DLD1 (cell line): ENCODE results near the gene CHRNB4.

Experiments
- in situ Hi-C: cut with HindIII; loops from 2 replicates; pipeline ENCODE4 v1.10.0; 2017; ENCODE audit warnings: low sequenced_read_pairs

The CHRNB4 gene

DNA sequence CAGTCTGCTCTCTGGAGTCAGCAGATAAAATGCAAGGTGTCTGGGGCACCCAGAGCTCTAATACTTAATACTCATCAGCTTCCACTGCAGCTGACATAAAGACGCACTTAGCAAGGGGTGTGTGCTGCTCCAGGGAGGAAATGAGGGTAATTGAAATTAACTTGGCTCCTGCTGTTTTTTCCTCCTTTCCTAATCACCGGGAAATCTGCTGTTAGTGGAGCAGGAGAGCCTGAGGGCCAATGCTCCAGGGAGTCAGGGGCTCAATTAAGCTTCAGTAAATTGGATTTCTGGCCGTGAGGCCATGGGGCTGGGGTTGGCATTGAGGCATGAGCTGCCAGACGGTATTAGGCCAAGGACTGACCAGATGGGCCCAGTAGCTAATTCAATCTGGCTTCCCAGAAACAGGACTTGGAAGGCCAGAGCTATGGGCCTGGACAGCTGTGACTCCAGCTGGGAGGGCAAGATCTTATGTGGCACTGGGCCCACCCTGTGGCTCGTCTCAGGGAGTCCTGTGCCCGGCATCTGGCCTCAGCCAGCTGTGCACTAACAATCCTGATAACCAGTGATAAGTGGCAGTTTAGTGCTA, 30.7 kb upstream of the CHRNB4 start:
- in situ Hi-C loops, result no loop called here

DNA sequence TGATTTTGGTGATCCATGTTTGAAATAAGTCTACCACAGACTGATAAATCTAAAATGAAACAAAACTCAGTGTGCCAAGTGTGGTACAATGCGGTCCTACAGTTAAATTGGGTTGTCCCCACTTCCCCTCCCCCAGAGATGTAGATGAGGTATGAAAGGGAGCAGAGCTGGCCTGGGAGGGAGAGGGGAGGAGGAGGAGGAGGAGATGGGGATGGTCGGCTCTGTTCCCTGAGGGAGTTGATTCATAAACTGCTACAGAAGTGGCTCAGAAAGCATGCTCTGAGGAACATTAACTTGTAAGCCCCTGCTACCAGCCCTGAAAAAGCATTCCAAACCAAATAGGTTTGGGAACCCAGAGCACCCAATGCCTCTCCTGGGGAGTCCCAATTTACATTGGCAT, 28.0 kb upstream of the CHRNB4 start:
- in situ Hi-C loops, result no loop called here

DNA sequence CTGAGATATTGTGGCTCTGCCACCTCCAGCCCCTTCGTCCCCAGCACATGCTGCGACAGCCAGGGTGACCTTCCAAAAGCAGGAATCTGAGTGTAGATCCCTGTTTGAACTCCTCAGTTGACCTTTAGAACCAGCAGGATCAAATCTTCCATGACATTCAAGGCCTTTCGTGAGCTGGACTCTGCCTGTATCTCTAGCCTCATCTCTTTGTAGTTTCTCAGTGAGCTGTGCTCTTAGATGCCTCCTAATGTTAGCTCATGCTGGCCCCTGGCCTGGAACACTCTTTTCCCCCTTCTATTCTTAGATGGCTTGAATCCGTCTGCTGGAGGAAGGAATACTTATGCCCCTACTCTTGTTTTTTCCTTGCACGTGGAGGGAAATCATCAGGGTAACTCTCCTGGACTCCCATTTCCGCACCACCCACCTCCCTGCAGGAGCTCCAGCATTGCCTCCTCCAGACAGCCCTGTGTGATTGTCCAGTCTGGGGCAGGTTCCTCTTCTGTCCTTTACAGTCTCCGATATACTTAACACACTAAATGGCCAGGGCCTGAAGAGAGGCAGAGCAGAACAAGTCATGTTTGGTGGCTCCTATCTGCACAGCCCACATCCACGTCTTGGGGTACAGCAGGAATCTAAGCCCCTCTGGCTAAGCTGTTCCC, 26.7 kb upstream of the CHRNB4 start:
- in situ Hi-C loops, result no loop called here

DNA sequence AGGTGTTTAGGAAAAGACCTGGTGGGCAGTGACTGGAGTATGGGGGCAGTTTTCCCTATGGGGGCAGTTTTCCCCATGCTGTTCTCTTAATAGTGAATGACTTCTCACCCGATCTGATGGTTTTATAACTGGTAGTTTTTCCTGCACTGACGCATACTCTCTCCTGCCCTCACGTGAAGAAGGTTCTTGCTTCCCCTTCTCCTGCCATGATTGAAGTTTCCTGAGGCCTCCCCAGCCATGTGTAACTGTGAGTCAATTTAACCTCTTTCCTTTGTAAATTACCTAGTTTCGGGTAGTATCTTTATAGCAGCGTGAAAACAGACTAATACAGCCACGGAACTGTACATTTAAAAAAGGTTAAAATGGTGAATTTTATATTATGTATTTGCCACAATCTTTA, 25.0 kb upstream of the CHRNB4 start:
- in situ Hi-C loops, result no loop called here

DNA sequence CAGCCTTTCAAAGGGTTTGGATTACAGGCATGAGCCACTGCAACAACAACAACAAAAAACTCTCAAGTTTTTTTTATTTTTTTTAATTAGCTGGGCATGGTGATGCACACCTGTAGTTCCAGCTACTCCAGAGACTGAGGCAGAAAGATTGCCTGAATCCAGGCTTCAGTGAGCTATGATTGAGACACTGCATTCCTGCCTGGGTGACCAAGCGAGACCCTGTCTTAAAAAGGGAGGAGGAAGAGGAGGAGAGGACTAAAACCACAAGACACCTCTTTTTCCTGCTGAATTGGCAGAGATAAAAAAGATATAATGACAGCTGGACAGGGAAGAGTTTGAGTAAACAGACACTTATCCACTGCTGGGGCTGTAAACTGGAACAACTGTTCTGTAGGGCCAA, 22.7 kb upstream of the CHRNB4 start:
- in situ Hi-C loops, result no loop called here

DNA sequence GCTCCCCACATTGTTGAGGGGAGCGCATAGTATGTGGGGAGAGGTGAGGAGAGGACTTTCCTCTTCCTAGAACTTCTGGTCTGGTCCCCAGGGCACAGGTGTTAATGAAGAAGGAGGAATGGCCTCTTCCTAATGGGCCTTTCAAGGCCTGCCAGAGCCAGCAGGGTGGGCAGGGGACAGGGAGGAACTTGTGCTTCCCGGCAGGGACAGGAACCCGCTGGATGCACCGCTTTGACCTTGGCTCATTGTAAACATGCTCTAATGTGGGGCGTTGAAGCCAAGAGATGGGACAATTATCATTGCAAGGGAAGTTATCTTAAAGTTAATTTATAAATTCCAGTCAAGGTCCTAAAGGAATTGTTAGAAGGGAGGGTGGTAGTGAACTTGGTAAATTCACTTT, 21.0 kb upstream of the CHRNB4 start:
- in situ Hi-C loops, result no loop called here

GRCh38 chr15:78661001-78661400, 20.0 kb upstream of the CHRNB4 start:
- in situ Hi-C loops, result no loop called here

DNA sequence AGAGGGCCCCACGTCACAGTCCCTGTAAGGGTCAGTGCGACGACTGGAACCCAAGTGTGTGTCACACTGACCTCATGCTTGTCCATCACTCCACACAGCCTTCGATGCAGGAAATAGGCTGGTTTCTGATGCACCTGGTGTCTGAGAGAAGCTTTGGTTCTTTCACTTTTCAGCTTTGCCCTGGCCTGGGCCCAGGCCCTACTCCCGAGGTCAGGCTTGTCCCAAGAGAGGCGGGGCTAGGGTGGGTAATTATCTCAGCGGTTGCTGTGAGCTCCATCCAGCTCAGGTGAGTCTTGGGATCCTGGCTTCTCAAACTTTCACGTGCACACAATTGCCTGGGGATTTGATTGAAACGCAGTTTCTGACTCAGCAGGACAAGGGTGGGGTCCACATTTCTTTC, 19.6 kb upstream of the CHRNB4 start:
- in situ Hi-C loops, result no loop called here

DNA sequence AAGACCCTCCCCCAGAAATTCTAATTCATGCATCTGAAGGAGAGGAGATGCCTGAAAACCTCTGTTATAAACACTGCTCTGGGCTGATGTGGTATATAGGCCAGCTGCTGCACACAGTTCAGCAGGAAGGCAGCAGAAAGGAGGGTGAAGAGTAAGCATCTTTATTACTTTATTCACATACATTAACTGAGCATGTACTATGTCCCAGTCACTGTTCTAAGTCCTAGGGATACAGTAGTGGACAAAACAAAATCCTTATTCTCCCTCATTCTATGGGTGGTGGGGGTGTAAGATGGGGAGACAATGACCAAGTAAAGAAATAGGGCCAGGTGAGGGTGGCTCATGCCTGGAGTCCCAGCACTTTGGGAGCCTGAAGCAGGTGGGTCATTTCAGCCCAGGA, 17.8 kb upstream of the CHRNB4 start:
- in situ Hi-C loops, result no loop called here

- in situ Hi-C loops, result no loop called here
Measured at GRCh38 chr15:78654272-78654671, 13.3 kb upstream of the CHRNB4 start.

DNA sequence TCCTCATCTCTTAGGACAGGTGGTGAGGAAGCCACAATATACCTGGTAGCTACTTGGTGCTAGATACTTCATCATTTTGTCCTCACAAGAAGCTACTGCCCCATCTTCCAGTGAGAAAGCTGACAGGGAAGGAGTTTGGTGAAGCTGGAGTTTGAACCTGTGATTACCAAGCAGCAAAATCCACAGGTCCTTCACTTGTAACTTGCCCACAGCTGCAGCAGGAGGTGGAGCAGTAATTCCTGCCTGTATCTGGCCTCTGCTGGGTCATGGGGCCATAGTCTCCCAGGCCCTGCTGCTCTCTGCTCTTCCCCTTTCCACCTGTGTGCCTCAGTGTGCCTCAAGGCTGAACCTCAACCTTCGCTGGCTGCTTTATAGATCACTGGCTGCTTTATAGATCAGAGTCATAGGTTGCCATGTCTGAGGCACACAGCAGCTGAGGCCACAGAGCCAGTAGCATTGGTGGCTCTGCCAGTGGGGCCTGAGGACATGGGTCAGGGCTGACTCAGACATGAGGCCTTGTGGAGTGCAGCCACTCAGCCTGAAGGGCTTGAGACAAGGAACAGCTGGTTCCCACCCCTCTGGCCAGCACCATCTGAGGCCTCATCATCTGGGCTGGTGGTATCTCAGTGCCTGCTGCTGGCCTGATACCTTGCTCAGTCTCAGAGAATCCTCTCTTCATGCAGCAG, 11.1 kb upstream of the CHRNB4 start:
- in situ Hi-C loops, result no loop called here

GRCh38 chr15:78651007-78651406, 10.0 kb upstream of the CHRNB4 start:
- in situ Hi-C loops, result no loop called here

- in situ Hi-C loops, result no loop called here
Measured at GRCh38 chr15:78650022-78650421, 9.0 kb upstream of the CHRNB4 start.

DNA sequence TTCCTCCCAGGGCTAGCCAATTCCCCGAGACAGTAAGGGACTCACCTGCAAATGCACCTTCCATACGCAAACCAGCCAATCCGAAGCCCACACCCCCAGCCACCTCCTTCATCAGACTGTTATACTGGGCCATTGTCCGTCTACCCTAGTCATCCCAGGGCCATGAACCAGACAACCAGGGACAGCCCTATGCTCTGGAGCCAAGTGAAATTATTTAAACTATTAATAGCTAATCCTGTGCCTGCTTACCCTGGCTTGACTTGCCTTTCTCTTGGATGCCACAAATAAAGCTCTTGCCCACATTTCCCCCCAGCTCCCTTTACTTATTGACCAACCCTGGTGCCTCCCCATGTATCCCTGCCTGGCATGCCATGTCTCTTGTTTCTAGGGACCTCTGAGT, 4.0 kb upstream of the CHRNB4 start:
- in situ Hi-C loops, result no loop called here

GRCh38 chr15:78642331-78642730, 1.3 kb upstream of the CHRNB4 start:
- in situ Hi-C loops, result no loop called here

- in situ Hi-C loops, result no loop called here
Measured at GRCh38 chr15:78641749-78642275, 802 bp upstream of the CHRNB4 start.

DNA sequence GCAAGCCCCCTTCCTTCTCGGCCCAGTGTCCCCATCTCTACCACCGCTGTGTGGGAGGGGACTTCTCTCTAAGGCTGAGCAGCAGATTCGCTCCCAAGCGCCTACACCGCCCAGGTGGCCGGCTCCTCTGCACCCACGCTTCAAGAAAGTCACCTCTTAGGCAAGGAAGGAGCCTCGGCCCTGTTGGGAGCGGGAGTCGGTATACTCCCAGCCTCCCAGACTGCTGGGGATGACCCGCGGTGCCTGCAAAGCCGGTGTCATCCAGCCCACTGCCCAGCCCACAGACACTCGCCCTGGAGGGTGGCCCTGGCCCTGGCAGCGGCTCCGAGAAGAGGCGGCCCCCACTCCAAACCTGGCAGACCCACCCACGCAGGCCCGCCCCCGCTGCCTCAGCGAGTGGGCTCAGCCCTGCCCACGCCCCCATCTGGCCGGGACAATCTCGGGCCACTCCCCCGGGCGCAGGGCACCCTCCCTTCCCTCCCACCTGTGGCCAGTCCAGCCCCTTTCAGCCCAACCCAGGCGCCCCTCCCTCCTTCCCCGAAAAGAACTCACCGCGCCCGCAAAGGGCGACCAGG, 396 bp downstream of the CHRNB4 start:
- in situ Hi-C loops, result no loop called here

DNA sequence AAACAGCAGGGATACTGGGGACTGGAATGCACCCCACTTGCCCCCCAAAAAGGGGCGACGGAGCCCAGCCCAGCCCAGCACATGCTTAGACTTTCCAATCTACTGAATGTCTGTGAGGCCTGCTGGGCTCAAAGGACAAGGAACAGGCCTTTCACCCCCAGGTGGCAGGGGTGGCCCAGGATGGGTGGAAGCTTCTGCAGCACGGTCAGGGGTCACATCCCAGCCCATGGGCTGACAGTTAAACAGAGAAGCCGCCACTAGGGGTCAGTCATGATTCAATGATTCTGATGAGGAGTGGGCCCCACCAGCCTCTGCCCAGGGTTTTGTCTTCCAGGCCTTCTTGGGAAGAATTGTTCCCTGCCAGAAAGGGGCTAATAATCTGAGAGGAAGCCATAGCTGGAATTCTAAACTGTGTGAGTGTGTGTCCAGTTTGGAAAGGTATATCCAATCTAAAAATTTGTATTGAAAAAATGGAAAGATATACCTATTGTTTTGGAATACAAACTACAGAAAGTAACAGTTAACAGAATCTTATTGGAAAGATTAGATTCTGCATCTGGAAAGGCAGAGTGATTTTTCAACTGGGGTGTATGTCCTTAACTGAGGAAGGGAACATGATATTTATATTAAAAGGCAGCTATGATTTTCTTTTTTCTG, 2.2 kb downstream of the CHRNB4 start:
- in situ Hi-C loops, result no loop called here

DNA sequence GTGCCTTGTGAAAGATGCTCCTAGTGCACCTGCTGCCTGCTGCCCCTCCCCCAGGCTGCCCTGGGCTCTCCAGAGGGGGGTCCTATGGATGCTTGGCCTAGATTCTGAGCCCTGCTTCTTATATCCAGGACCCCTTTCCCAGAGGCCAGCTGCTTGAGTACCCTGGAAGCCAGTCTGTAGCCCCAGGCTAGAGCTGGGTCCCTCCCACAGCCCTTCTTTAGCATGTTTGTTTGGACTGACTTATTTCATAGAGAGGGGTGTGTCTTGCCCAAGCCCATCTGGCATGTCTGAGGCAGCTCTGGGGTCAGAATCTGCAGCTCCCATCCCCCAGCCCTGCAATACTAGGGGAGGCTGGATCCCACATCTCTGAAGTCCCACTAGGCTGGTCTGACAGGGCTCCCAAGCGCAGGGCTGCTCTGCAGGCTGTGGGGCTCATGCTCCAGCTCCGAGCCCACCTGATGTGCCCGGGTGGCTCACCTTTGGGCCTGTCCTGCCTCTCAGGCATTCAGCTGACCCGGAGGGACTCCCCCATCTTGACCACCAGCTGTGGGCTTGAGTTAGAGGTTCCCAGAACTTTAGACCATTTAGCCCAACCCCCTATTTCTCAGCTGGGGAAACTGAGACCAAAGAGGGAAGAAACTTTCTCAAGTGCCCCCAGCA, 3.1 kb downstream of the CHRNB4 start:
- in situ Hi-C loops, result no loop called here

DNA sequence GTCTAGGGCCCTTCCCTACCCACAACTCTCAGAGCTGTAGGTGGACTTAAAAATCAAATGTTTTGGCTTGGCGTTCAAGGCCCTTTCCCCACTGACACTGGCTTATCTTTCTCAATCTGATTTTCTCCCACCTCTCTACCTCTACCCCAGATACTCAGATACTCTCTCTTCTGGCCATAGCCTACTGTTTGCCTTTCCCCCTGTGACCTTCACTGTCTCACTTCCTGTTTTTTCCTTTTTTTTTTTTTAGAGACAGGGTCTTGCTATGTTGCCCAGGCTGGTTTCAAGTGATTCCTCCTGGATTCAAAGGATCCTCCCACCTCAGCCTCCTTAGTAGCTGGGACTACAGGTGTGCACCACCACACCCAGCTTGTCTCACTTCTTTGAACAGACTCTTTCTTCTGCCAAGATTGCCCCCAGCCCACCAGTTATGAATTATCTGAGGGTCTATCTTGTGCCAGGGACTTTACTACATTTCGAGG, 4.6 kb downstream of the CHRNB4 start:
- in situ Hi-C loops, result no loop called here

GRCh38 chr15:78635346-78635745, 5.7 kb downstream of the CHRNB4 start:
- in situ Hi-C loops, result no loop called here
